Suprapubic skin (tissue), 4 donors: ENCODE measurements around the gene TLR10.

ENCODE experiments used
- CTCF ChIP-seq, 2 donors: fragments of 200-600 bp in 1 of 2; fragments of 450-650 bp in 1 of 2; sonication (generic) in 1 of 2; IDR thresholded peaks; one replicate each; pipeline ENCODE4 v1.5.1; 2016 to 2019; ENCODE audit warnings: antibody characterized with exemption in 2 of 2, mild to moderate bottlenecking in 1 of 2, moderate library complexity in 1 of 2
- POLR2A ChIP-seq, 2 donors: fragments of 450-650 bp; IDR thresholded peaks; one replicate each; pipeline ENCODE4 v1.6.1; 2017; ENCODE audit warnings: antibody characterized with exemption in 2 of 2, mild to moderate bottlenecking in 2 of 2, moderate library complexity in 2 of 2
- POLR2AphosphoS5 ChIP-seq, 3 donors: sonication (generic); formaldehyde crosslinking; IDR thresholded peaks; one replicate each; pipeline ENCODE4 v1.6.1; 2017; ENCODE audit warnings: antibody characterized with exemption in 3 of 3

- TF ChIP-seq CTCF (IDR thresholded peaks at IDR 0.05) (no peak), POLR2A (IDR thresholded peaks at IDR 0.05) (no peak), POLR2AphosphoS5 (IDR thresholded peaks at IDR 0.05) (no peak)
These were observed 3.2 kb upstream of the TLR10 start for GRCh38 chr4:38785901-38786402.
